ENCODE results near the gene HSD11B1.

DNA sequence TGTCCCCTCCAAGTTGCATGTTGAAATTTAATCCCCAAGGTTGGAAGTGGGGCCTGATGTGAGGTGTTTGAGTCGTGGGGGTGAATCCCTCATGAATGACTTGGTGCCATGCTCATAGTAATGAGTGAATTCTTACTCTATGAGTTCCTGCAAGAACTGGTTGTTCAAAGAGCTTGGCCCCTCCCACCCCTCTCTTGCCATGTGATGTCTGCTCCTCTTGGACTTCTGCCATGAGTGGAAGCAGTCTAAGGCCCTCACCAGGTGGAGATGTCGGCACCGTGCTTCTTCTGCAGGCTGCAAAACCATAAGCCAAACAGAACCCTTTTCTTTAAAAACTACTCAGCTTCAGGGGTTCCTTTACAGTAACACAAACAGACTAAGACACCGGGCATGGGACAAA, 15.2 kb upstream of the HSD11B1 start:
- TF ChIP-seq, protein P1, sequence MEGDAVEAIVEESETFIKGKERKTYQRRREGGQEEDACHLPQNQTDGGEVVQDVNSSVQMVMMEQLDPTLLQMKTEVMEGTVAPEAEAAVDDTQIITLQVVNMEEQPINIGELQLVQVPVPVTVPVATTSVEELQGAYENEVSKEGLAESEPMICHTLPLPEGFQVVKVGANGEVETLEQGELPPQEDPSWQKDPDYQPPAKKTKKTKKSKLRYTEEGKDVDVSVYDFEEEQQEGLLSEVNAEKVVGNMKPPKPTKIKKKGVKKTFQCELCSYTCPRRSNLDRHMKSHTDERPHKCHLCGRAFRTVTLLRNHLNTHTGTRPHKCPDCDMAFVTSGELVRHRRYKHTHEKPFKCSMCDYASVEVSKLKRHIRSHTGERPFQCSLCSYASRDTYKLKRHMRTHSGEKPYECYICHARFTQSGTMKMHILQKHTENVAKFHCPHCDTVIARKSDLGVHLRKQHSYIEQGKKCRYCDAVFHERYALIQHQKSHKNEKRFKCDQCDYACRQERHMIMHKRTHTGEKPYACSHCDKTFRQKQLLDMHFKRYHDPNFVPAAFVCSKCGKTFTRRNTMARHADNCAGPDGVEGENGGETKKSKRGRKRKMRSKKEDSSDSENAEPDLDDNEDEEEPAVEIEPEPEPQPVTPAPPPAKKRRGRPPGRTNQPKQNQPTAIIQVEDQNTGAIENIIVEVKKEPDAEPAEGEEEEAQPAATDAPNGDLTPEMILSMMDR (IDR thresholded peaks at IDR 0.05; ENCODE audit: low read length), result no peak
- TF ChIP-seq EZH2 (IDR thresholded peaks at IDR 0.05; ENCODE audit: borderline replicate concordance, low read length), result no peak
